Activated CD8-positive, alpha-beta memory T cell treated with anti-CD3 and anti-CD28 coated beads, Interleukin-2, amount 50 U/mL, for 24 hours (primary cell): Measurements from ENCODE around the gene SPATS2L.

Experiments
- DNase-seq: peaks from one replicate; pipeline ENCODE4 v3.0.0-alpha.2; 2020; ENCODE audit errors: extremely low read depth

Gene SPATS2L

DNA sequence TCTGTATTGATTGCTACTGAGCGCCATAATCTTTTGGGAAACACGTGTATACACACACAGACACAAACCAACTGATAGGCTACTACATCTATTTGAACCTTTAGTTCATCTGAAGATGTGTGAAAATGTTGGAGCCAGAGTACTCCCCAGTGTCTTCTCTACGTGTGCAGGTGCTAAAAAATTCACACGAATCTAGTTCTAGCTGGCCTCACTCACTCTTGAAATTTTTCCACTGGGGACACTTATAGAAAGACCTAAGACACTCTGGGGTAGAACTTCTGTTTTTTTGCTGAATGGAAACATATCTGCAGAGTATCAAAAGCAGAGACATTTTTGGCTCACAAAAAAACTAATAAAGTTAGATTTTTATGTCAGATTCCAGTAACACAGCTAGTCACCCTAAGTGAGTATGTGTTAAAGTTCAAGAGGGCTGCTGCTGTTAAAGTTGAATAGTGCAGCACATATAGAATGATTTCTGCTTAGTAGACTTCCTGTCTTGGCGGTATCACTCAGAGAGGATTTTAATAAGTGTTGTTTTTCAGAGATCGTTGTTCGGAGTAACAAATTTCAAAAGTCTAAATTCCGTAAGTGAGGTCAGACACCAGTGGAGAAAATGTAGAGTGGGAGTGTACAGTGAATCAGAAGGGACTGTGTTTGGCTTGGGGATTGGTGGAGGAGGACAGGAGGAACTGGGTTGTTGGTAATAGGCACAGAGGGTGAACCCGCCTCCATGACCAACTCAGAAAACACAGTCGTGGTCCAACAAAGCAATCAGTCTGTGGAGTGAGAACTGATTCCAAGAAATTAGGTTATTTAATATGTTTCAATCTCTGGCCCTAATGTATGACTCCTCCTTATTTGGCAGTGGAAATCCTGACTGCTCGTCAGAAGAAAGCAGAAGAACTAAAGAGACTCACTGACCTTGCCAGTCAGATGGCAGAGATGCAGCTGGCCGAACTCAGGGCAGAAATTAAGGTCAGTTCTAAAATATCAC is 160.2 kb downstream of the SPATS2L start:
- DNase-seq = no peak

DNA sequence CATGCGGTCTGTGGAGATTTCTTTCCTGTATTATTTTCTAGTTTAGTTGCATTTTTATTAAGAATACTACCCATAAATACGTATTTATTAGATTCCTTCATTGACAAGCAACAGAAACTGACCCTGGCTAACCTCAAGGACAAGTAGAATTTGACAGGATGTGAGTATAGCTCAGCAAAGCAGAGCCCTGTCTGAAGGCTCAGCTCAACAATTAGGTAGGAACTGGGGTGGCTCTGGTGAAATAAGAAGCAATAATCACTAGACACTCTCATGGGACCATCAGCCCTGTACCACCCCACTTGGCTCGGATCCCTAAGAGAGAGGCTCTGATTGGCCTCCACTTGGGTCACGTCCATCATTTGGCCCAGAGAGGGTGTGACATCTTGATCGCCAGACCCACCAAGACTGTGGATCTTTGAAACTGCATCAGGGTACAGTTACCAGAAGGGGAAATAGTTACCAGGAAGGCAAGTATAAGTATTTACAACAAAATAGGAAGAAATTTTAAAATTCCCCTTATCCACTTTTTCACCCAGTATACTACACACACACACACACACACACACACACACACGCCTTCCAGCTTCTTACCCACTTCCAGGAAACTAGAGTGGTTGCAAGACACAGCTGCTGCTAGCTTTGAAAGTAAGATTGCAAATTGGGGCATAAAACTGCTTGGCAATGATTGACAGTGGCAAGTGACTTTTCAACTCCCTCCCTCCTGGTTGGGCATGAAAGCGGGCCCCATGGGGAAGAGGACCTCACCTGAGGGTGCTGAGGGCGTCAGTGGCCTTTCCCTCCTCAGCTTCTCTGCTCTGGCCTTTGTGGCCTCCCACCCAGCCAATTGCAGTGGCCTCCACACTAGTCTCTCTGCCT is 161.6 kb downstream of the SPATS2L start:
- no peak for DNase-seq

DNA sequence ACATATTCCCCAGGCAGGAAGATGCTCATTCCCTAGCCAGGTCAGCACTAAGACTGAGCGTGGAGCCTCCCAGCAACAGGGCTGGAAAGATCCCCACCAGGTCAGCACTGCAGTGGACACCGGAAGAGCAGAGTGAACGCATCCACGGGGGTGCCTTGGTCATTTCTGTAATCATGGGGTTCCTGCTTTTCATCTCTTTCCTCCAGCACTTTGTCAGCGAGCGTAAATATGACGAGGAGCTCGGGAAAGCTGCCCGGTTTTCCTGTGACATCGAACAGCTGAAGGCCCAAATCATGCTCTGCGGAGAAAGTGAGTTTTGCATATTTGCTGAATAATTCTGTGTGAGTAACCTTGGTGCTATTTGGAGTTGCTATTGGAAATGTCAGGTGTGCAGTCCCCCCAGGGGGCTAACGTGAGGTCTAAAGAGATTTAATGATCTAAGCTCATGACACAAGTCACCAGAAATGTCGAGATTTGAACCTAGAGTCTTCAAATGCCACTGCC is 163.3 kb downstream of the SPATS2L start:
- no peak for DNase-seq

DNA sequence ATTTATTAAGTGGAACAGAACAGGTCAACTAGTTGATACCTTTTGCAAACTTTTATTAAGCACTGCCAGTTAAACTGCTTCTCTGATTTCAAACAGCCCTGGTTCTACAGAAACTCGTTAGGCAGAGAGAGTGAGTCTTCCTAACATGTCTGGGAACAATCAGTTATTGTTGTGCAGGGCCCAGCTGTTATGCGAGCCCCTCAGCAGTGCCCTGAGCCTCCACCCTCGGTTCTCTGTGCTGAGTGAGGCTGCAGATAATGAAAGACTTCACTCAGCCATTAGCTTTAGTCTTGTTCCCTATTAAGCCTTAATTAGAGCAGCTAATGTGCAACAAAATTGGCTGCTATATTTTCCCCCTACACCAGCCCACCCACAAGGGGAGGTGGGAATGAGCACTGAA is 163.7 kb downstream of the SPATS2L start:
- no peak for DNase-seq

DNA sequence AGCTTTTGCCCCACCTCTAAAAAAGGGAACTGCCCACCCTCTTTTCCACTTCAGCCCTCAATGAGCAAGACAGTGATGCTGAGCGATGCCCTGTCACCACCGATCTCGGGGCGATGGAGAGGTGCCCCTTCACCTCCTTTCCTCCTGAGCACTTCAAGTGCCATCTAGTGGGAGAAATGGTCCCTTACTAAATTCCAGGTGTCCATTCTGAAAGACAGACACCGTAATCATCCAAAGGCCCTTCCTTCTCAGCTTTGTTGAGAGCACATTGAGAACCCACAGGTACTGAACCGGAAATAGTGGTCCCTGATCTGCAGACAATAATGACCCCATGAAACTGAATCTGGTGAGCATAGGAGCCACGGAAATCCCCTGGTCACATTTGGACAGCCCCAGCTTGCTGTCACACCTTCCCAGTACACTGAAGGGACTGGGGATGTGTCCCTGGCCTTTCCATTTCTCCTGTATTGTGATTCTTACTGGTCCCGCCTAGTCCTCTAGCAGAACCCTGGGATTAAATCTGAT is 164.9 kb downstream of the SPATS2L start:
- DNase-seq = no peak

DNA sequence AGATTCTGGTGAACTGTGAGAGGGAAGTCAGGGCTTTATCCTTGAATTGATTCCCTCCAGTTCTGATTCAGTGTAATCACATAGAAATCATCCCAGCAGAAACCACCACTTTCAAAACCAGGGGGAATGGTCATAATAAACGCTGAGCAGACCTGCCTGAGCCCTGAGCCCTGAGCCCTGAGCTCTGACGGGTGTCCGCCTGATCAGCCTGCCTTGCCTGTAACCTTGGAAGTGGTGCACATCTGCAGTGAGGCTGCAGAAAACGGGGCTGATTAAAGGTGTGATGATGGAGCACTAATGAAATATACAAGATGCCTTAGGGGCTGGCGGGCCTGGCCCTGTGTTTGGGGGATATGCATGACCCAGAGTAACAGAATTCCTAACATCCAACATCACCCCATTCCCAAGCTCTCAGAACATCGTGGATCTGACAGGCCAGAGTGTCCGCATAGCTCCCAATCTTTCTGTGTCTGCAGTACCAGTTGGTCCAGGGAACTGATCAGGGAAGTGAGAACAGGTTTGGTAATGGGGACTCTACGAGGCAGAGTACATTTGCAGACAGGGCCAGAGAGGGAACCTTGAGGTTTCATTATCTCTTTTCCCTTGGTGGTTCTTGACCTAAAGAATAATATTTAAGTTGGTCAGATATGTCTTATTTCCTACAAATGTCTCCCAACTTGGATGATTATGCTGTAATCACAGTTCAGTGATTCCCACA is 165.6 kb downstream of the SPATS2L start:
- no peak for DNase-seq

DNA sequence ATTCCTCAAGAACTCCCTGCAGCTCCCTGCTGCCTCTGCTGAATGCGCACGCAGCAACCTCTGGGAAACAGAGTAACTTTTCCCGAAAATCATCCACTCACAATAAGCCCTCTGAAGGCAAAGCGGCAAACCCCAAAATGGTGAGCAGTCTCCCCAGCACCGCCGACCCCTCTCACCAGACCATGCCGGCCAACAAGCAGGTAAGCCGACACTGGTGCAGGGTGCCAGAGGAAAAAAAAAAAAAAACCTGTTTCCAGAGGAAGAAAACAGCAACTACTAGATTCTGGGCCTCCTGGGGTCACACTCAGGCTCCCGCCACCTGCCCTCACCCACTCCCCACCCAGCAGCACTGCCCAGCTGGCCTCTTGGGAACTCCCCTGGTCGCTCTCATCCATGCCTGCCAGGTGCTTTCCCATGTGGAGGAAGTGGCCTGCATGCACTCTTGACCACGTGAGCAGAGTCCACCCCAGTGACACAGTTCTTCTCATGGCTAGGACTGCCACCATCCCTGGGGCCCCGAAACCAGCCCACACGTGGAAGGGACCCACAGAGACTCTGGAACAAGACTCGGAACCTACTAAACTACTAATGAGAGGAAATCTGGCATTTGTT is 166.5 kb downstream of the SPATS2L start:
- no peak for DNase-seq

DNA sequence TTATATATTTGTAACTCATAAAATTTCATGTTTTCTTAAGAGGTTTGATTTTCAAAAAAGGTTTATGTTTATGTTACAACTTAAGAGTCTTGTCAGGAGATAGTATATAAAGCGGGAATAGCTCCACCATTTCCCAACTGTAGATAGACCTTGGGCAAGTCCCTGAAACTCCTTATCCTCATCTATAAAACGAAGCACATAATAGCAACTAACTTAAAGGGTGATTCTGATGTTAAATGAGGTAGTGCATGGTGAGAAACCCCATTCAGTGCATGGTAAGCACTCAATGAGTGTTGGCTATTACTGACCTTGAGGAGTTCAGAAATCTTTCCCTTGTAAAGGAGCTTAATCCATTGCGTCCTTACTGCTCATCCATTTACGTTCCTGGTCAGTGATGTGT is 169.3 kb downstream of the SPATS2L start:
- no peak for DNase-seq

DNA sequence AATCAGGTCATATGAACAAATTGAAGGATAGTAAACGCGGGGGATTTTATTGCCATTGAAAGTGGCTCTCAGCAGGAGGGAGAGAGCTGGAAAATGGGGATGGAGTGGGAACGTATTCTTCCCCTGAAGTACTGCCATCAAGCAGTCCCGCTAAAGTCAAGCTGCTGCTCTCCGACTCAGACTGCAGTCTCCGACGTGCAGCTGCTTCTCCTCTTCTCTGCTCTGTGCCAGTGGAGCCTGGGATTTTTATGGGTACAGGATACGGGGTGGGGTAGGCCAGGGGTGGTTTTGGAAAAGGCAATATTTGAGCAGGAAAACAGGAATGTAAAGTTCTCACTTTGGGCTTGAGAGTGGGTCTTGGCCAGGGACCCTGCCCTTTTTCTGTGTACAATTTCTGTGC is 170.3 kb downstream of the SPATS2L start:
- no peak for DNase-seq

DNA sequence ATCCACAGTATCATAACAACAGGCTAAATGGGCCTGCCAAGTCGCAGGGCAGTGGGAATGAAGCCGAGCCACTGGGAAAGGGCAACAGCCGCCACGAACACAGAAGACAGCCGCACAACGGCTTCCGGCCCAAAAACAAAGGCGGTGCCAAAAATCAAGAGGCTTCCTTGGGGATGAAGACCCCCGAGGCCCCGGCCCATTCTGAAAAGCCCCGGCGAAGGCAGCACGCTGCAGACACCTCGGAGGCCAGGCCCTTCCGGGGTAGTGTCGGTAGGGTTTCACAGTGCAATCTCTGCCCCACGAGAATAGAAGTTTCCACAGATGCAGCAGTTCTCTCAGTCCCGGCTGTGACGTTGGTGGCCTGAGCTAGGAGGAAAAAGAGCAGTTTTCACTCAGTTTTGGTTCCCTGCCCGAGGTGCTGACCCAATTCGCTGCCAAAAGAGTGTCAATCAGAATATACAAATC is 171.2 kb downstream of the SPATS2L start:
- DNase-seq = no peak

DNA sequence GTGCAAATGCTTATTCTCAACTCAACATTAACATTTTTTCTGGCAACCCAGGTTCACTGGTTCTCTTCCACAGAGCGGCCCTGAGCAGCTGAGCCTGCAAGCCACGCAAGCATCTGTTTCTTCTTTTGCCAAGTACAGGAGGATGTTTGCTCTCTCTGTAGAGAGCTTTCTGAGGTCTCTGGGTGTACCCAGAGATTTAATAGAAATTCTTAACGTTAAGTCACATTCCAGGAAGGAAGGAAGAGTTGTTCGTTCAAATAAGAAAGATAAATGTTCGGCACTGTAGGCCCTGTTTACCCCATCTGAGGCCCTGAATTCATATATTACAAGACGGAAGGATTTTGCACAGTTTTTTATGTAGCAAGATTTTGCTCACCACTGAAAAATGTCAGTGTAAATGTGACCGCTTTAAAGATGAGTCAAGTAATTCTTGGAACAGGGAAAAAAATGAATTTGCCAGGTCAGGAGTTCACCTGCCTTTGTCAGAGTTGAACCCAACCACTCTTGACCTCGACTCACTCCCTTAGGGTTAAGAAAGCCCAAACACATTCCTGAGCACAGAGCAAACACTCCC is 173.3 kb downstream of the SPATS2L start:
- no peak for DNase-seq

DNA sequence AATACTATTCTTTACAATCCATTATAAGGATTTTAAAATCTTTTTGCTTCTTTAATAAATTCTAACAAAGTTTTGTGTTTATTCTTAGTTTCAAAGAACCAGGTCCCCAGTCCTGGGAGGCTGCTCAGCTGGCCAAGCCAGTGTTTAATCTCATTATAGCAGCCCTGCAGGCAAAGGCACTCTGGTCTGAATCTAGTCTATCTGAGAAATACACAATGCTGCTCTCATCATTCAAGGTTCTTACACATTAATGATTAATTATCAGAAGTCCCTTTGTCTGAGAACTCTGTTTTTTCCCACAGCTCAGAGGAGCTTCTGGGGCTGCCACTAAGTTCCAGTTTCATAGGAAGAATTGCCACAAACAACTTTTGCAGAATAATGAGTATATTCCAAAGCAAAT is 175.7 kb downstream of the SPATS2L start:
- DNase-seq = no peak

DNA sequence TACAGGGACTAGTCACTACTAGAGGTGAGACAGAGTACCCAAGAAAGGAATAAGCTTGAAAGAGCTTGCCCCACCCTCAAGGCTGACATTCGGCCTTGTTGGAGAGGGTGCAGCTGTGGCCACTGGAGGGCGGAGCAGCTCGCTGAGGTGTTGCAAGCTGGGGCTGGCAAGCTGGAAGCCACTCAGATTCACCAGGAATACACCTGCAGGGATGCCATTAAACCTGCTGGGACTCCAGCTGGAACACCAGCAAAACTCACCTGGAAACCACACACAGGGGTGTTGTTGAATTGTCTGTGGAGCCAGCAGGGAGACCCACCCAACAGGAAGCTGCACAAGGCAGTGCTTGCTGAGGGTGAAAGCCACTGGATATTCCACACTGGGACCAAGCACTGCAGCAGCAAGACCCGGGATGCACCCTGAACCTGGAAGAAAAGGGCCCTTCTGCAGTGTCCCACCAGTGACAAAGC is 177.3 kb downstream of the SPATS2L start:
- DNase-seq = no peak

DNA sequence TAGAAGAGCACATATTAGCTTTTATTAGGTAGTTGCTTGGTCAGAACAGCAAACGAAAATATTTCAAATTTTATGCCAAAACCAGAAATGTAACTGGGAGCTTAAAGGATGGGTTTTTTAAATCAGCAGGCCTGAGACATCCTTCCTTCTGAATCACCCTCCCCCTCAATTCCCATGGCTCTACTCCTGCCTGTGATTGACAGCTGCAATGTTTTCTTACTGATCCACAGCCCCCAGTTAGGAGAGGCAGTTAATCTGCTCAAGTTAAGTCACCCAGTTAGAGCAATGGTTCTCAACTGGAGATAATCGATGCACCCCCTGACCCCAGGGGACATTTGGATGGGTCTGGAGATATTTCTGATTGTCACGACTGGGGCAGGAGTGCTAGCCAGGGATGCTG is 178.4 kb downstream of the SPATS2L start:
- DNase-seq = no peak

DNA sequence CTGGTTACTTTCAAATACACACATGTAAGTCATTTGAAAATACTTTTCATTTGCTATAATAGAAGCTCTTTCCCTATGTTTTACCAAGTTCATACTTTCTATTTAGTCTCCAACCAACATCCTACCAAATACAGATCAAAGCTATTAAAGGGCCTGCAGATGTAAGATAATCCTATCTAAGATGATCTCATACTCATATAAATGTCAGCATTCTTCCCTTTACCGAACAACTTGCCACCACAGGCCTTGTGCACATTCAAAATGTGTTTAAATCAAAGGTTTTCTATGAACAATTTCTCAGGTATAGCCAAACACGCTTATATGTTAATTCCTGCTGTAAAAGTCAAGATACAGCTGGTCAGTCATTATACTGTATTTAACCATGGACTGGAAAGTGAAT is 180.0 kb downstream of the SPATS2L start:
- DNase-seq = no peak

DNA sequence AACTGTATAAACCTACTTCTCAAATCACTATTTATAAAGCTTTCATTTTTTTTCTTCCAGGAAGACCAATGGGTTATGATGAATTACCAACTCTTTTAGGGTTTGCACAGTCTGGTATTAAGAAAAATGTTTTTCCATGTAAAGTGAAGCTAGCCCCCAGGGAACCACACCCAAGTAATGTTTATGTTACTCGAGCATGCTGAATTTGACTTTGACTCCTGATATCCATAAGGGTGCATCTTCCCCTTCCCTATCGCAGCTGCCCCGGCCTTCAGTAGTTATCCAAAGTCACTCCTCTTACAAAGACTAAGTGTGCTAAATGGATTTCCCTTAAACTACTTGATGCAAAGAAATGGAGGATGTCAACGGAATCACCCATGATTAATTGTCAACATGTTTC is 181.7 kb downstream of the SPATS2L start:
- DNase-seq = no peak

DNA sequence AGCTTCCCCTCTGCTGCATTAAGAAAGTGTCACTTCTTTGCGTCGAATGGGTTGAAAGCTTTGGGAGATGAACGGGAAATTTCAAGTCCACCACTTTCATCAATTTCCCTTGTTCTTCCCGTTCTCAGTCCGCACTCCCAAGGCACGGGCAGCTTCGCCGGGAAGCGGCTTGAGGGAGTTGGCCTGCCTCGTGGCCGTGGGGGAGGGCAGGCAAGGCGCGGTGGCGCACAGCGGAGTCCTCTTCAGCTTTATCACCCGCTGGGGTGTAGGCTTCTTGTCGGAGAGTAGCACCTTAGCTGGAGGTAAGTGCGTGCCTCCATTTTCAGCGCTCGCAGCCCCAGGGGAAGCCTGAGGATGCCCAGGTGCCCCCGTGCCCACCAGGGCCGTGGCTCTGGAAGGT is 183.5 kb downstream of the SPATS2L start:
- DNase-seq = no peak

DNA sequence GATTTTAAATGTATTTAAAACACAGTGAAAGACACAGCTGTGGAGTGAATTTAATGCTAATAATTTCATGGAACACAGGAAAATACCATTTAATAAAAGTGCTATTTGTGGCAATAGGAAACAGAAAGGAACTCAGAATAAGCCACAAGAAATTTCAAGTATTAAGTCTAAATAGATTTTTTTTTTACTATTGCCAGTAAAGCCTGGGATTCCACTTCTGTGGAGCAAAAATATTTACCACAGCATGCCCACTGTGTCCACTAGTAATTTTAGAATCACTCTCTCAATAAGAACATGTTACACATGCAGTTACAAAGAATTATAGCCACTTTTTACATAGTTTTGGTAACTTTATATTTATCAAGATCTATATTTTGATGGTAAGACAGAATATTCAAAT is 186.2 kb downstream of the SPATS2L start:
- DNase-seq = no peak

DNA sequence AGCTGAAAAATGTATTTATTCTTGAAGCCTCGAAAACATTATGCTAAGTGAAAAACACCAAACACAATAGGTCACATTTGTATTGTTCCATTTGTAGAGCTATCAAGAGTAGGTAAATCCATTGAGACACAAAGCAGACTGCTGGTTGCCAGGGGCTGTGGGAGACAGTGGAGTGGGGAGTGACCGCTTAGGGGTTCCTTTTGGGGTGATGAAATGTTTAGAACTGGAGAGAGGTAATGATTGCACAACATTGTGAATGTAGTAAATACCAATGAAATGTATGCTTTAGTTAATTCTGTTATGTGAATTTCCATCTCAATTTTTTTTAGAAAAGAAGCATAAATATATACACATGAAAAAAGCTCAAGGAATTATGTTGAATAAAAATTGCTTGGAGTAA is 187.6 kb downstream of the SPATS2L start:
- no peak for DNase-seq

DNA sequence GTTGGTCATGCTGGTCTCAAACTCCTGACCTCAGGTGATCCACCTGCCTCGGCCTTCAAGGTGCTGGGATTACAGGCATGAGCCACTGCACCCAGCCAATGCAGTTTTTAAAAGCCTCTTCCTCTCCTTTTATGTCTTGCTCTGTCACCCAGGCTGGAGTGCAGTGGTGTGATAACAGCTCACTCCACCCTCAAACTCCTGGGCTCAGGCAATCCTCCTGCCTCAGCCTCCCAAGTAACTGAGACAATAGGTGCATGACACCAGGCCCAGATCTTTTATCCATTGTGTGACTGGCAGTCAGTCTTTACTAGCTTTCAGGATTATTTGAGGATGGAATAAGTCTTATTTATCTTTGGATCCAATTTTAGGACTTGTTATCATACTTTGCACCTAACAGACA is 190.2 kb downstream of the SPATS2L start:
- no peak for DNase-seq
